ENCODE data around the gene PIP5K1B. TPM values are rescaled to one million over a fixed set of nuclear protein-coding genes. Genes with fewer than 3 reads are reported as not detected.

Gene PIP5K1B
- total RNA-seq, 1 experiment from 2014 or later: not detected

DNA sequence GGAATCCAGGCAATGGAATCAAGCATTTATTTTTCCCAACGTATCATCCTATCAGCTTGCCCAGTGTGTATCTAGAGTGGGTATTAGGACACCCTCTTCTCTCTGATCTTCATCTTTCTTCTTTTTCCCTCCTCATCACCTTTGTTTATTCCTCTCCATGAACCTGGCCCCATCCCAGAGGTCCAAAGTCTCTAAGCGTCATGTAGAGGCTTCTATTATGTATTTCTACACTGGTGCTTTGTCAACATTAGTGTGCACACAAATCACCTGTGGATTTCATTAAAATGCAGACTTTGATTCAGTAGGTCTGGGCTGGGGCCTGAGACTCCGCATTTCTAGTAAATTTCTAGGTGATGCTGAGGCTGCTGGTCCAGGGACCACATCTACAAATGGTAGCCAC is 19.8 kb upstream of the PIP5K1B start:
- H3K4me1 ChIP-seq (ENCODE audit: insufficient read depth, low read length): no peaks in the 10 kb centered on the region
- peaks cover 40% of the 10 kb centered on the region for H3K27me3 ChIP-seq (ENCODE audit: low read length)
- no TSS peak for BruUV-seq (replicated peaks)
- no peak for ATAC-seq
- no peak overlapping the region for H2AFZ ChIP-seq (ENCODE audit: low read length)
- POLR2A ChIA-PET (ENCODE audit: unreplicated experiment): no interaction called here
- no peaks in the 10 kb centered on the region for H4K20me1 ChIP-seq (ENCODE audit: low read length)
- no peak overlapping the region for H3K27ac ChIP-seq (ENCODE audit: low read length)
- intact Hi-C loops (cut with micrococcal nuclease): no loop called here
- no peak overlapping the region for H3K4me3 ChIP-seq (ENCODE audit: low read length)
- no peak overlapping the region for H3K4me2 ChIP-seq (ENCODE audit: low read length)
- TF ChIP-seq EZH2phosphoT487 (IDR thresholded peaks at IDR 0.05; ENCODE audit: borderline replicate concordance, low read length): no peak
- no peak for TF ChIP-seq EZH2 (IDR thresholded peaks at IDR 0.05; ENCODE audit: low read length, unreplicated experiment)
- TF ChIP-seq, protein P1, sequence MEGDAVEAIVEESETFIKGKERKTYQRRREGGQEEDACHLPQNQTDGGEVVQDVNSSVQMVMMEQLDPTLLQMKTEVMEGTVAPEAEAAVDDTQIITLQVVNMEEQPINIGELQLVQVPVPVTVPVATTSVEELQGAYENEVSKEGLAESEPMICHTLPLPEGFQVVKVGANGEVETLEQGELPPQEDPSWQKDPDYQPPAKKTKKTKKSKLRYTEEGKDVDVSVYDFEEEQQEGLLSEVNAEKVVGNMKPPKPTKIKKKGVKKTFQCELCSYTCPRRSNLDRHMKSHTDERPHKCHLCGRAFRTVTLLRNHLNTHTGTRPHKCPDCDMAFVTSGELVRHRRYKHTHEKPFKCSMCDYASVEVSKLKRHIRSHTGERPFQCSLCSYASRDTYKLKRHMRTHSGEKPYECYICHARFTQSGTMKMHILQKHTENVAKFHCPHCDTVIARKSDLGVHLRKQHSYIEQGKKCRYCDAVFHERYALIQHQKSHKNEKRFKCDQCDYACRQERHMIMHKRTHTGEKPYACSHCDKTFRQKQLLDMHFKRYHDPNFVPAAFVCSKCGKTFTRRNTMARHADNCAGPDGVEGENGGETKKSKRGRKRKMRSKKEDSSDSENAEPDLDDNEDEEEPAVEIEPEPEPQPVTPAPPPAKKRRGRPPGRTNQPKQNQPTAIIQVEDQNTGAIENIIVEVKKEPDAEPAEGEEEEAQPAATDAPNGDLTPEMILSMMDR (conservative IDR thresholded peaks at IDR 0.05; ENCODE audit: low read depth, low read length): no peak
- no peaks in the 10 kb centered on the region for H3F3A ChIP-seq (ENCODE audit: low read length, unreplicated experiment)
- no peaks in the 10 kb centered on the region for H3K9me3 ChIP-seq (ENCODE audit: low read length)
- no peak for DNase-seq
- H3K79me2 ChIP-seq (ENCODE audit: low read length): no peaks in the 10 kb centered on the region
- H3K9ac ChIP-seq (ENCODE audit: low read length): no peak overlapping the region
- H3K9me2 ChIP-seq (replicated peaks; ENCODE audit: low read length): no peaks in the 10 kb centered on the region
- no peaks in the 10 kb centered on the region for H3K36me3 ChIP-seq (ENCODE audit: low read depth, low read length)
- CTCF ChIA-PET: no interaction called here

- ATAC-seq: peak; percentile 68
These were observed 19.3 kb upstream of the PIP5K1B start for GRCh38 chr9:68685770-68686169.

GRCh38 chr9:68690088-68690487 is 15.0 kb upstream of the PIP5K1B start:
- no peak for DNase-seq
- BruUV-seq (replicated peaks): no TSS peak
- Histone ChIP-seq H3K36me3 (ENCODE audit: low read depth, low read length) (no peaks in the 10 kb centered on the region), H4K20me1 (ENCODE audit: low read length) (no peaks in the 10 kb centered on the region), H3K4me3 (ENCODE audit: low read length) (no peak overlapping the region), H3K9ac (ENCODE audit: low read length) (no peak overlapping the region), H3K27me3 (ENCODE audit: low read length) (peaks cover 59% of the 10 kb centered on the region), H3F3A (ENCODE audit: low read length, unreplicated experiment) (no peaks in the 10 kb centered on the region), H3K9me2 (replicated peaks; ENCODE audit: low read length) (no peaks in the 10 kb centered on the region), H3K4me2 (ENCODE audit: low read length) (no peak overlapping the region), H3K27ac (ENCODE audit: low read length) (no peak overlapping the region), H2AFZ (ENCODE audit: low read length) (no peak overlapping the region), H3K79me2 (ENCODE audit: low read length) (no peaks in the 10 kb centered on the region), H3K4me1 (ENCODE audit: insufficient read depth, low read length) (no peaks in the 10 kb centered on the region), H3K9me3 (ENCODE audit: low read length) (no peaks in the 10 kb centered on the region)
- TF ChIP-seq EZH2phosphoT487 (IDR thresholded peaks at IDR 0.05; ENCODE audit: borderline replicate concordance, low read length): no peak
- intact Hi-C loops (cut with micrococcal nuclease): no loop called here
- ATAC-seq: no peak
- ChIA-PET POLR2A (ENCODE audit: unreplicated experiment) (no interaction called here), CTCF (no interaction called here)

More at GRCh38 chr9:68685770-68686169, 19.3 kb upstream of the PIP5K1B start:
- no TSS peak for BruUV-seq (replicated peaks)
- no peaks in the 10 kb centered on the region for H3K36me3 ChIP-seq (ENCODE audit: low read depth, low read length)
- H3K9ac ChIP-seq (ENCODE audit: low read length): no peak overlapping the region
- CTCF ChIA-PET: no interaction called here
- intact Hi-C loops (cut with micrococcal nuclease): loop anchor here (1.0 kb wide), 1 partner anchor 101 kb away; no protein-coding TSS in a partner anchor
- TF ChIP-seq, protein P1 (conservative IDR thresholded peaks at IDR 0.05; ENCODE audit: low read depth, low read length): peak; percentile 61
- TF ChIP-seq EZH2 (IDR thresholded peaks at IDR 0.05; ENCODE audit: low read length, unreplicated experiment): no peak
- H3K9me2 ChIP-seq (replicated peaks; ENCODE audit: low read length): no peaks in the 10 kb centered on the region
- no peak overlapping the region for H3K4me3 ChIP-seq (ENCODE audit: low read length)
- H3K4me1 ChIP-seq (ENCODE audit: insufficient read depth, low read length): no peaks in the 10 kb centered on the region
- peaks cover 39% of the 10 kb centered on the region for H3K27me3 ChIP-seq (ENCODE audit: low read length)
- no peaks in the 10 kb centered on the region for H3K79me2 ChIP-seq (ENCODE audit: low read length)
- H4K20me1 ChIP-seq (ENCODE audit: low read length): no peaks in the 10 kb centered on the region
- peak; percentile 51 for DNase-seq
- no peaks in the 10 kb centered on the region for H3K9me3 ChIP-seq (ENCODE audit: low read length)
- no peak overlapping the region for H2AFZ ChIP-seq (ENCODE audit: low read length)
- H3K27ac ChIP-seq (ENCODE audit: low read length): no peak overlapping the region
- POLR2A ChIA-PET (ENCODE audit: unreplicated experiment): no interaction called here
- H3F3A ChIP-seq (ENCODE audit: low read length, unreplicated experiment): no peaks in the 10 kb centered on the region
- H3K4me2 ChIP-seq (ENCODE audit: low read length): no peak overlapping the region

Measured in PC-3 (cell line).